ENCODE measurements around the gene LHX3.

- no peak for TF ChIP-seq CTCF (IDR thresholded peaks at IDR 0.05; ENCODE audit: control extremely low read depth in 1 of 3, insufficient read depth in 1 of 3, low read depth in 1 of 3, low read length in 3 of 3)
- no peak for TF ChIP-seq TEAD4 (IDR thresholded peaks at IDR 0.05; ENCODE audit: low read depth, low read length)
- no peak for TF ChIP-seq ASH2L (IDR thresholded peaks at IDR 0.05; ENCODE audit: low read length)
- TF ChIP-seq, protein P1, sequence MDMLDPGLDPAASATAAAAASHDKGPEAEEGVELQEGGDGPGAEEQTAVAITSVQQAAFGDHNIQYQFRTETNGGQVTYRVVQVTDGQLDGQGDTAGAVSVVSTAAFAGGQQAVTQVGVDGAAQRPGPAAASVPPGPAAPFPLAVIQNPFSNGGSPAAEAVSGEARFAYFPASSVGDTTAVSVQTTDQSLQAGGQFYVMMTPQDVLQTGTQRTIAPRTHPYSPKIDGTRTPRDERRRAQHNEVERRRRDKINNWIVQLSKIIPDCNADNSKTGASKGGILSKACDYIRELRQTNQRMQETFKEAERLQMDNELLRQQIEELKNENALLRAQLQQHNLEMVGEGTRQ (IDR thresholded peaks at IDR 0.05; ENCODE audit: low read length), result no peak
- no peak for TF ChIP-seq CHD2 (IDR thresholded peaks at IDR 0.05; ENCODE audit: low read length)
- no peak for TF ChIP-seq YY1 (IDR thresholded peaks at IDR 0.05; ENCODE audit: low read depth, low read length)
- no peak for TF ChIP-seq EZH2 (IDR thresholded peaks at IDR 0.05; ENCODE audit: low read depth, low read length, severe bottlenecking)
- no peak for TF ChIP-seq TBP (IDR thresholded peaks at IDR 0.05; ENCODE audit: low read depth, low read length)
- TF ChIP-seq POLR2A (IDR thresholded peaks at IDR 0.05; ENCODE audit: control extremely low read depth in 1 of 2, low read depth in 2 of 2, low read length in 2 of 2), result no peak
- no peak for TF ChIP-seq SP1 (IDR thresholded peaks at IDR 0.05; ENCODE audit: low read depth, low read length)
Observed at GRCh38 chr9:136187683-136188586, 17.0 kb downstream of the LHX3 start.

Data from H1 (cell line).